Thymus (tissue), 11 donors: Measurements from ENCODE around the gene KCNJ6. TPM values are rescaled to one million over a fixed set of nuclear protein-coding genes. Genes with fewer than 3 reads are reported as not detected.

Source experiments
- DNase-seq, 9 donors: peaks; one replicate each; pipeline ENCODE4 v3.0.0-alpha.2; 2013; ENCODE audit warnings: low spot score in 9 of 9, low read depth in 6 of 9, missing footprints in 1 of 9
- H3K27ac ChIP-seq, 2 donors: one replicate each; pipeline ENCODE4 v1.5.1; 2013; ENCODE audit warnings: control low read depth in 1 of 2, low read depth in 1 of 2, low read length in 1 of 2, mild to moderate bottlenecking in 1 of 2, moderate library complexity in 1 of 2
- H3K27me3 ChIP-seq, 2 donors: one replicate each; pipeline ENCODE4 v1.5.1; 2013; ENCODE audit warnings: low read length in 1 of 2; ENCODE audit not compliant: control insufficient read depth in 2 of 2, insufficient read depth in 1 of 2
- H3K36me3 ChIP-seq, 2 donors: one replicate each; pipeline ENCODE4 v1.5.1; 2013; ENCODE audit warnings: low read length in 1 of 2, mild to moderate bottlenecking in 1 of 2, moderate library complexity in 1 of 2; ENCODE audit not compliant: control insufficient read depth in 2 of 2, insufficient read depth in 2 of 2
- H3K4me1 ChIP-seq, 2 donors: one replicate each; pipeline ENCODE4 v1.5.1; 2013; ENCODE audit warnings: low read length in 2 of 2; ENCODE audit not compliant: control insufficient read depth in 2 of 2, insufficient read depth in 2 of 2
- H3K4me3 ChIP-seq, 2 donors: one replicate each; pipeline ENCODE4 v1.5.1; 2013; ENCODE audit warnings: low read length in 2 of 2, control low read depth in 1 of 2, mild to moderate bottlenecking in 1 of 2
- H3K9me3 ChIP-seq, 2 donors: one replicate each; pipeline ENCODE4 v1.5.1; 2013; ENCODE audit warnings: low read length in 1 of 2, mild to moderate bottlenecking in 1 of 2; ENCODE audit not compliant: control insufficient read depth in 2 of 2, insufficient read depth in 1 of 2
- WGBS: extraction: QIAGEN DNeasy Blood & Tissue Kit; methylation state at CpG from one replicate; pipeline ENCODE4 v1.1.7; 2013; 5-methylcytosine and 5-hydroxymethylcytosine counted together
- polyA plus RNA-seq: library from polyadenylated mRNA; stranded (reverse); fragments of 200-250 nt; gene quantifications from one replicate; pipeline ENCODE4 v1.2.3, GENCODE V29; 2013
- total RNA-seq: library from RNA; stranded (reverse); fragments of 120-200 nt; gene quantifications from one replicate; pipeline ENCODE4 v1.2.4, GENCODE V29; 2013
- donor health status: healthy.

Gene KCNJ6
- total and polyA plus RNA-seq, 2 donors, result under 0.01 to 0.02 TPM

- peak in 6 of 9 donors; percentile 2 to 43 (median 8) for DNase-seq
- Histone ChIP-seq H3K4me3 (no peak overlapping the region), H3K9me3 (no peaks in the 10 kb centered on the region), H3K27me3 (peaks cover 0 to 7% of the 10 kb centered on the region in 2 donors), H3K36me3 (no peaks in the 10 kb centered on the region), H3K4me1 (no peaks in the 10 kb centered on the region), H3K27ac (no peak overlapping the region)
- WGBS, result 75% methylated on average over 3 of the region's 3 CpGs
Observed at GRCh38 chr21:37642493-37642892, 273.8 kb downstream of the KCNJ6 start.

- H3K4me3 ChIP-seq, result no peak overlapping the region
- no peaks in the 10 kb centered on the region for H3K36me3 ChIP-seq
- H3K27ac ChIP-seq, result no peak overlapping the region
- H3K9me3 ChIP-seq, result no peaks in the 10 kb centered on the region
- H3K4me1 ChIP-seq, result no peaks in the 10 kb centered on the region
- H3K27me3 ChIP-seq, result peaks cover 0 to 5% of the 10 kb centered on the region in 2 donors
- DNase-seq, result no peak
- WGBS, result 96% methylated on average over 2 of the region's 2 CpGs
Observed at GRCh38 chr21:37639756-37640155, 276.5 kb downstream of the KCNJ6 start.

GRCh38 chr21:37636152-37636860, 280.0 kb downstream of the KCNJ6 start:
- H3K27ac ChIP-seq, result no peak overlapping the region
- no peaks in the 10 kb centered on the region for H3K36me3 ChIP-seq

GRCh38 chr21:37631319-37632117, 284.7 kb downstream of the KCNJ6 start:
- H3K4me3 ChIP-seq, result no peak overlapping the region
- 65% methylated on average over 12 of the region's 12 CpGs for WGBS
- no peaks in the 10 kb centered on the region for H3K36me3 ChIP-seq
- DNase-seq, result peak in 4 of 9 donors; percentile 4 to 33 (median 10)
- no peaks in the 10 kb centered on the region for H3K9me3 ChIP-seq
- peak overlapping the region in 1 of 2 donors; percentile 29 for H3K27ac ChIP-seq
- peaks cover 0 to 6% of the 10 kb centered on the region in 2 donors for H3K27me3 ChIP-seq
- no peaks in the 10 kb centered on the region for H3K4me1 ChIP-seq

More at GRCh38 chr21:37636152-37636860, 280.0 kb downstream of the KCNJ6 start:
- no peak for DNase-seq
- Histone ChIP-seq H3K4me3 (no peak overlapping the region), H3K27me3 (peaks cover 0 to 6% of the 10 kb centered on the region in 2 donors), H3K4me1 (no peaks in the 10 kb centered on the region), H3K9me3 (no peaks in the 10 kb centered on the region)
- 93% methylated on average over 8 of the region's 8 CpGs for WGBS

GRCh38 chr21:37630872-37631271, 285.4 kb downstream of the KCNJ6 start:
- 91% methylated on average over 2 of the region's 2 CpGs for WGBS

GRCh38 chr21:37628362-37628761, 287.9 kb downstream of the KCNJ6 start:
- 96% methylated on average over 3 of the region's 3 CpGs for WGBS
- Histone ChIP-seq H3K9me3 (no peaks in the 10 kb centered on the region), H3K27ac (no peak overlapping the region), H3K4me1 (no peaks in the 10 kb centered on the region), H3K4me3 (no peak overlapping the region), H3K36me3 (no peaks in the 10 kb centered on the region), H3K27me3 (peaks cover 0 to 6% of the 10 kb centered on the region in 2 donors)
- no peak for DNase-seq

More at GRCh38 chr21:37630872-37631271, 285.4 kb downstream of the KCNJ6 start:
- no peaks in the 10 kb centered on the region for H3K4me1 ChIP-seq
- no peaks in the 10 kb centered on the region for H3K9me3 ChIP-seq
- no peak overlapping the region for H3K4me3 ChIP-seq
- peaks cover 0 to 6% of the 10 kb centered on the region in 2 donors for H3K27me3 ChIP-seq
- H3K36me3 ChIP-seq, result no peaks in the 10 kb centered on the region
- H3K27ac ChIP-seq, result no peak overlapping the region
- no peak for DNase-seq

GRCh38 chr21:37627561-37627960, 288.7 kb downstream of the KCNJ6 start:
- no peaks in the 10 kb centered on the region for H3K36me3 ChIP-seq
- DNase-seq, result no peak
- H3K9me3 ChIP-seq, result no peaks in the 10 kb centered on the region
- H3K4me1 ChIP-seq, result no peaks in the 10 kb centered on the region
- no peak overlapping the region for H3K4me3 ChIP-seq
- peaks cover 0 to 6% of the 10 kb centered on the region in 2 donors for H3K27me3 ChIP-seq
- 98% methylated on average over 2 of the region's 2 CpGs for WGBS
- H3K27ac ChIP-seq, result no peak overlapping the region

- Histone ChIP-seq H3K9me3 (no peaks in the 10 kb centered on the region), H3K27me3 (peaks cover 0 to 6% of the 10 kb centered on the region in 2 donors), H3K36me3 (no peaks in the 10 kb centered on the region), H3K27ac (no peak overlapping the region), H3K4me1 (no peaks in the 10 kb centered on the region), H3K4me3 (no peak overlapping the region)
- 82% methylated on average over 4 of the region's 4 CpGs for WGBS
- no peak for DNase-seq
Observed at GRCh38 chr21:37627074-37627473, 289.2 kb downstream of the KCNJ6 start.

GRCh38 chr21:37626320-37626719, 289.9 kb downstream of the KCNJ6 start:
- no peaks in the 10 kb centered on the region for H3K27me3 ChIP-seq
- H3K4me3 ChIP-seq, result no peak overlapping the region
- H3K36me3 ChIP-seq, result no peaks in the 10 kb centered on the region
- WGBS, result 89% methylated on average over 6 of the region's 6 CpGs
- no peaks in the 10 kb centered on the region for H3K9me3 ChIP-seq
- no peak for DNase-seq
- no peaks in the 10 kb centered on the region for H3K4me1 ChIP-seq
- no peak overlapping the region for H3K27ac ChIP-seq
